ACHN (cell line): ENCODE measurements around the gene GABRA5.

ENCODE experiments used
- DNase-seq: peaks from one replicate; pipeline ENCODE4 v3.0.0-alpha.2; 2015
- in situ Hi-C: cut with HindIII; loops from 2 replicates; pipeline ENCODE4 v1.10.0; 2017; ENCODE audit warnings: low sequenced_read_pairs, low pct_ligation_motif_present, low pct_unique_long_range_greater_than_20kb

GABRA5 gene

GRCh38 chr15:26970712-26971210 lies 103.9 kb downstream of the GABRA5 start, which contains the start of gene GABRG3:
Gene GABRG3, plus strand, starts transcription at chr15:26971181.
- DNase-seq: no peak
- in situ Hi-C loops: no loop called here

GRCh38 chr15:26971271-26972018 lies 104.6 kb downstream of the GABRA5 start:
- in situ Hi-C loops: no loop called here
- DNase-seq: no peak

GRCh38 chr15:26972636-26973035 lies 105.8 kb downstream of the GABRA5 start:
- no peak for DNase-seq
- in situ Hi-C loops: no loop called here

GRCh38 chr15:26974120-26974780 lies 107.4 kb downstream of the GABRA5 start:
- DNase-seq: peak; percentile 41
- in situ Hi-C loops: no loop called here

DNA sequence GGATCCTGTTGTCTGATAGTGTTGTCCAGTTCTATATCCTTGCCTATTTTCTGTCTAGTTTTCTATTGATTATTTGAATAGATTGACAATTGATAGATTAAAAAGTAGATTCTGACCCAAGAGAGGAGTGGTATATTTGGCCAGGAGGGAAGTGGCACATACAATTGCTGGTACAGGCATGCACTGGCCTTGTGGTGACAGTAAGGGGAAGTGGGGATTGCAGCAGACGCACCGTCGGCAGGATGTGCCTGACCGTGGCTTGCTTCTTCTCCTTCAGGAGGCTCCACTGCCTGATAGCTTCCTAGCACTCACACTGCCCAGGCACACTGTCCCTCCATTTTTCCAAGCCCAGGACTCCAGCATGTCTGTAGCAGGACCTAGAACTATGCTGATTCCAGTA lies 114.6 kb downstream of the GABRA5 start:
- in situ Hi-C loops: no loop called here
- DNase-seq: no peak

DNA sequence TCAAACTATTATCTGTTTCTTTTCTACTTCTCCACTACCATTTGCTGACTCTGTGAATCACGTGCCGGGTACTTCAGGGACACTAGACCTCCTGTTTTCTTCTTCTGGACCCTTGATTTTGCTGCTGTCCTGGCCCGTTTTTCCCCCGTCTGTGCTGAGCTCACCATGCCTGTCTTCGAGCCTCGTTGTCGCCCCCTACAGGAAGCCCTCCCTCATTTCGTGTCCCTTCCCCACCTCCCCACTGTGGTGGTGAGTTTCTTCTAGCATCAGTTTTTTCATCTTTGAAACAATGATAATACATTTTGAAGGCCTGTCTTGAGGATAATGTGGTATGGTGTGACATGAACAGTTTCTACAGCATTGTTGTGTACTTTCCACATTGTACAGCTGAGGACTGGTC lies 117.0 kb downstream of the GABRA5 start:
- peak; percentile 8 for DNase-seq
- in situ Hi-C loops: no loop called here

GRCh38 chr15:26985050-26985449 lies 118.2 kb downstream of the GABRA5 start:
- DNase-seq: no peak
- in situ Hi-C loops: no loop called here

DNA sequence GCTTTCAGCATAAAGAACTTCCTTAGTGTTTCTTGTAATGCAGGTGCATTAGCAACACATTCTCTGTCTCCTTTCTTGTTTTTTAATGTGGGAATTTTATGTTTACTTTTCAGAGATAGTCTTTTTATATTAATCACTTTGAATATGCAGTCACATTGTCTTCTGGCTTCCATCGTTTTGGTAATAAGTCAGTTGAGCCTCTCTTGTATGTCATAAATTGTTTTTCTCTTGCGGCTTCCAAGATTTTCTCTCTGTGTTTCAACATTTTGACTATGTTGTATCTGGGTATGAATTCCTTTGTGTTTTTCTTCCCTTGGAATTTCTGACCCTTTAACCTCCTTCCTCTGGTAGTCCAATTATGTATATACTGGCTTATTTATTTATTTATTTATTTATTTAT lies 129.4 kb downstream of the GABRA5 start:
- no peak for DNase-seq
- in situ Hi-C loops: no loop called here
